GM19467 (cell line): ENCODE results near the gene ADGRF3.
"Not testable (repeated sequence)": the region's sequence is repeated elsewhere in the genome, so short reads cannot be mapped to it uniquely, and the experiment has no call there.

ENCODE experiments used
- ATAC-seq: cut with Tn5 transposase; IDR thresholded peaks from one replicate; pipeline ENCODE4 v1.9.1; 2021; ENCODE audit warnings: mild to moderate bottlenecking, moderate library complexity; ENCODE audit not compliant: unreplicated experiment

The ADGRF3 gene

DNA sequence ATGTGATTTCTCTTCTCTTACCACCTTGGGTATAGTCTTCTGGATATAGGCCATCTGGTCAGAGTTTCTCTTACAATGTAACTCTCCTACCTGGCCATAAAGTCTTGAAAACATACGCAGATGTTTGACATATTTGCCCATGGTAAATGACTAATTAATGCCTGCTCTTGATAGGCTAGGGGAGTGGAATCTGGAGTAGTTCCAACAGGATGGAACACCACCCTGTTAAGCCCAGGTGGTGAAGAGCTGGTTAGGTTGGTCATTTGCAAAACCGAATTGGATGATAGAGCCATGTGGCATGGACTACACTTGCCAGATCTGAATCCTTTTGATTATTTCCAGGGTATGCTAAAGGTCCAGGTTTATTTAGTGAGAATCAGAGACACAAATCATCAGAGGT, 65.4 kb downstream of the ADGRF3 start:
- no peak for ATAC-seq

DNA sequence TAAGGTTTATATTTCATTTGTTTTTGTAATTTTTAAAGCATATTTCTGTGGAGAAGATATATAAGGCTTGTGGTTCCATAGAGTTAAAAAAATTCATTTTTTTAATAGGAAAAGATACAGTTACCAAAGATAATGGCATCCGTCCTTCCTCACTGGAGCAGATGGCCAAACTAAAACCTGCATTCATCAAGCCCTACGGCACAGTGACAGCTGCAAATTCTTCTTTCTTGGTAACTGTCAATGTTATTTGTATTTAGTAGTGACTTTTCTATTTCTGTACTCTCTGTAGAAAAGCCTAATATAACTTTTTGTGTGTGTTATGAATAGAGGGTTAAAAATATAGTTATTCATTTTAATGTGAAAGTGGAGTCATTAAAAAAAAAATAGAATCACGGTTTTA, 66.7 kb downstream of the ADGRF3 start:
- ATAC-seq = no peak

DNA sequence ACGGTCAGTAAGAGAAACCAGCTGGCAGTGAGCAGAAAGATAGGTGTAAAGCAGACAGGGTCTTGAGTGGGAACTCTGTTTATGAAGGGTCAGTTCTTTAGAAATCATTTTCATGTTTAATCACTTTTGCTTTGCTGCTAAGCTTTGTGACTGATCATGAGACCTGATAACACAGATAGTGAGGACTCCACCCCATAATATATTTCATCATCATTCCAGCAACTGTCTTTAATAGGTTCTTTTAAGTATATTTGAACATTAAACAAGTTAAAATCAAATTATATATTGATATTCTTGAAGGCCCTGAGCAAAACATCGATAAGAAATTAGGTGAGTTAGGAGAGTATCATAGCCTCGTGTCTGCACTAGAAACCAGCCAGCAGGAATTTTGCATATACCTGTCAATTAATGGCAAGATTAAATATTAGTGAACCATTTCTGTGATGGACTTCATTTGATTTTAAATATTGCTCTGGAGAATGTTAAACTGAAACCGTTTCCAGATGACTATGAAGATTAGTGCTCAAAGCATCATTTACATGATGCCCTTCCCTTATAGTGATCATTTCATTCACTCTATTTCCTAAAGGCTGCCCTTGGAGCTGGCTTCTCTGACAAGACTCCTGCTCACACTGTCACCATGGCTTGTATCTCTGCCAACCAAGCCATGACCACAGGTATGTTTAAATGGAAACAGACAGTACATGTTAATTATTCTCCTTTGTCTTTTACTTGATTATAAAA, 69.9 kb downstream of the ADGRF3 start:
- ATAC-seq = no peak

DNA sequence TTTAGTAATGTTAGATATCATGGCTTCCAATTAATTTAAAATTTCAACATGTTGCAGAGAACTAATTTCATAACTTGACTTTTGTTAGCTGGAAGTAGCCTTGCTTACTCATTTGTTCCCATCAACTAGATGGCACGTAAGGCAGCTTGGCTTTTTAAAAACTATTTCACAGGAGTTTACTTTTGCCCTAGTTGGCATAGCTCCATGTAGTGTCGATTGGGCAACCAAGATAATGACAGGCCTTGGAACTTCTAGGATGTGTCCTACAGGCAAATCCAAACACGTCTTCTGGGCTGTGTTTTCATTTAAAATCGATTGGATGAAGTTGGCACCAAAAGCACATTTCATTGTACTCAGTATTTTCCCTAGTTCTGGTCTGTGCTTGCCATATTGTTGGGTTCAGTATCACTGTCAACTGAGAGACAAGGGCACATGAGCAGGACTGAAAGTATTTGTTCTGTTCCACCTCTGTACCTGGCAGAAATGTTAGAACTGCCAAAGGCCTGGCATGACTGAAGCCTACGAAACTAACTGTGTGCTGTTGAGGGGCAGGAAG, 72.5 kb downstream of the ADGRF3 start:
- no peak for ATAC-seq

DNA sequence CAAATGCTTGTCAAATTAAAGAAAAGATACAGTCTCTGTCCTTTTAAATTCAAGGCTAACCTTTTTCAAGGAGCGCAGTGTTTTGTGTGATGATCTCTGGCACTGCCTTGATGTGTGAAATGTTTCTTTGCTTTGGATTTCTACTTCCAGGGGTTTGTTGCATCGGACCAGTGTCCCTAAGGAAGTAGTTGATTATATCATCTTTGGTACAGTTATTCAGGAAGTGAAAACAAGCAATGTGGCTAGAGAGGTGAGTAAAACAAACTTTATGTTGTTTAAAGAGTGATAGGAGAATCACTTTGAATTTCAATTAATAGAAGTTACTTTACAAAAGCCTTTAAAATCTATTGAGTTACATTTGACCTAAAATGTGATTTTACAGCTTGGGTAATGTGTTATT, 73.1 kb downstream of the ADGRF3 start:
- ATAC-seq = no peak

DNA sequence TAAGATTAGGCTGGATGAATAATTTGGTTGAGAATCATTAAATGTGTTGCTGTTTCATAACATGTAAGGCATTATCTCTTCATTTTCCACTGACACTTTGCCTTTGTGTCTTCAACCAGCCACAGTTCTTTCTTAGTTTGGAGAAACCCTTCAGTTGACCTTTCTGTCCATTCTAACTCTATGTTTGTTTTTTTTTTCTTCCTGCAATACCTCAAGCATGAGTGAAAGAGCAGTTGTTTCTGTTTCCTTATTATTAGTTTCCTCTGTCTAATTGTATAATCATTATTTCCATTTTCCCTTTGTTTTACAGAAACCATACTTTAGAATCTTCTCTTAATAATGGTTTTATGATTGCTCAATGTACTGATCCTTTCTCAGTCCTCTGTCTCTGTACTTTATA, 76.2 kb downstream of the ADGRF3 start:
- ATAC-seq = no peak

DNA sequence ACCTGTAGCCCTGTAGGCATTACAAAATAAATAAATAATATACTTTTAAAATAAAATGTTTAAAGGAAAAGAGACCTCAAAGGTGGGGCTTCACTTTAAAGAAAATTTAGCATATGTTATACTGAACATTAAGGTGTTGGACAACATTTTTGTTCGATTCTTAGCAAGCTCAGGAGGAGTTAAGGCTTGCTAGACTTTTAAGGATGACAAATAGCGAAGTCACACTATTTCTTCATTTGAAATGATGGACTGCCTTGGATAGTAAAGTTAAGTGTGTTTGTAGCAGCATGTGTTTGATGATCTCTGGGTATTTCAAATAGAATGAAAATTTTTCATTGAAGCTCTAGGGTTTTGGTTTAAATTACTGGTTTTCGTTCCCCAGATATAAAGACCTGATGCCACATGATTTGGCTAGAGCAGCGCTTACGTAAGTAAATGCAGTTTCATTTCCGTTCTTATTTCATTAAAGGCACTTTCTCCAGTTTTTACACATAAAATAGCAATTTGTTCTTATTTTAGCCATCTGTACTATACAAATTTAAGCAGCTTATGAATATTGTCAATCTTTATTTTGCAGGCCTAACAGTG, 76.9 kb downstream of the ADGRF3 start:
- no peak for ATAC-seq

DNA sequence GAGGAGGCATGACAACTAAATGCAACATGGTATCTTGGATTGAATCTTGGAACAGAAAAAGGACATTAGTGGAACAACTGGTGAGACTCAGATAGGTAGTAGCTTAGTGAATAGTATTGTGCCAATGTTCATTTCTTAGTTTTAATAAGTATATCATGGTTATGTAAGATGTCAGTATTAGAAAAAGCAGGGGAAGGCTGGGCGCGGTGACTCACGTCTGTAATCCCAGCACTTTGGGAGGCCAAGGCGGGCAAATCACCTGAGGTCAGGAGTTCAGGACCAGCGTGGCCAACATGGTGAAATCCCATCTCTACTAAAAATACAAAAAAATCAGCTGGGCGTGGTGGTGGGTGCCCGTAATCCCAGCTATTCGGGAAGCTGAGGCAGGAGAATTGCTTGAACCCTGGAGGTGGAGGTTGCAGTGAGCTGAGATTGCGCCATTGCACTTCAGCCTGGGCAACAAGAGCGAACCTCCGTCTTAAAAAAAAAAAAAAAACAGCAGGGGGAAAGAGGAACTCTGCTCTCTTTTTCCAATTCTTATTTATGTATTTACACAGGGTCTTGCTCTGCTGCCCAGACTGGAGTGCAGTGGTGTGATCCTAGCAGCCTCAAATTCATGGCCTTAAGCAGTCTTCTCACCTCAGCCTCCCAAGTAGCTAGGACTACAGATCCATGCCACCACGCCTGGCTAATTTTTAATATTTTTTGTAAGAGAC, 77.8 kb downstream of the ADGRF3 start:
- not testable (repeated sequence) for ATAC-seq

DNA sequence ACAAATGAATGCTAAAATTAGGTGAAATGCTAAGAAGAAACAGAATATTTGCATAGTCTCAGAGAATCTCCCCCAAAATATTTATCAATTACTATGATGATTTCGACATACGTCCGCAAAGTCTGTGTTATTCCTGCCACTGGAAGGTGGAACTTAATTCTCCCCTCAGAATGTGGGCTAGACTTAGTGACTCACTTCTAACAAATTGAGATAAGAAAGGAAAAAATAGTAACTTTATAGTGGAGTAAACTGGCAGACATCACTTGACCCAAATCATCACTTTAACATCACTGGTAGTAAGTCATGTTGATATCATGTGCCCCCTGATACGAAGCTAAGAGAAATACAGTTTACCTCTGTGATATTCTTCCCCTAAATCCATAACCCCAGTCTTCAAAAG, 78.4 kb downstream of the ADGRF3 start:
- ATAC-seq = no peak

DNA sequence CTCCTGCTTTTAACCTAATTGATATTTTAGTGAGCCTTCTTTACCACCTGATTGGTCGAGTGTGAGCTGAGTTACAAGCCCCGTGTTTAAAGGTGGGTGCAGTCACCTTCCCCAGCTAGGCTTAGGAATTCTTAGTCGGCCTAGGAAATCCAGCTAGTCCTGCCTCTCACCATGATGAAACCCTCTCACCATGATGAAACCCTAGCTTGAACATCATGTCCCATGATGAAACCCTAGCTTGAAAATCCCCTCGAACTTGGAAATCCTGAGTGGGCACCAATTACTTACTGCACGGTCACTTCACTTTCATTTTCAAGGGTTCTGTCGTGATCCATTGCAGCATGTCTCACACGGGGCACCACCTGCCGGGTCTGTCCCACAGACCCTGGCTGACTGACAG, 87.8 kb downstream of the ADGRF3 start:
- ATAC-seq = not testable (repeated sequence)
